A549 treated with AZD2906 at 1 μM for 4 hours (cell line): ENCODE data around the gene OR2A1. TPM values are rescaled to one million over a fixed set of nuclear protein-coding genes. Genes with fewer than 3 reads are reported as not detected.

Experiments
- total RNA-seq: library from RNA; stranded (reverse); fragments of 200-300 nt; extraction: Qiagen RNA extraction; gene quantifications from 5 replicates; pipeline ENCODE4 v1.2.3, GENCODE V29; 2022

OR2A1 gene, protein sequence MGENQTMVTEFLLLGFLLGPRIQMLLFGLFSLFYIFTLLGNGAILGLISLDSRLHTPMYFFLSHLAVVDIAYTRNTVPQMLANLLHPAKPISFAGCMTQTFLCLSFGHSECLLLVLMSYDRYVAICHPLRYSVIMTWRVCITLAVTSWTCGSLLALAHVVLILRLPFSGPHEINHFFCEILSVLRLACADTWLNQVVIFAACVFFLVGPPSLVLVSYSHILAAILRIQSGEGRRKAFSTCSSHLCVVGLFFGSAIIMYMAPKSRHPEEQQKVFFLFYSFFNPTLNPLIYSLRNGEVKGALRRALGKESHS
- not detected in 5 replicates for total RNA-seq

DNA sequence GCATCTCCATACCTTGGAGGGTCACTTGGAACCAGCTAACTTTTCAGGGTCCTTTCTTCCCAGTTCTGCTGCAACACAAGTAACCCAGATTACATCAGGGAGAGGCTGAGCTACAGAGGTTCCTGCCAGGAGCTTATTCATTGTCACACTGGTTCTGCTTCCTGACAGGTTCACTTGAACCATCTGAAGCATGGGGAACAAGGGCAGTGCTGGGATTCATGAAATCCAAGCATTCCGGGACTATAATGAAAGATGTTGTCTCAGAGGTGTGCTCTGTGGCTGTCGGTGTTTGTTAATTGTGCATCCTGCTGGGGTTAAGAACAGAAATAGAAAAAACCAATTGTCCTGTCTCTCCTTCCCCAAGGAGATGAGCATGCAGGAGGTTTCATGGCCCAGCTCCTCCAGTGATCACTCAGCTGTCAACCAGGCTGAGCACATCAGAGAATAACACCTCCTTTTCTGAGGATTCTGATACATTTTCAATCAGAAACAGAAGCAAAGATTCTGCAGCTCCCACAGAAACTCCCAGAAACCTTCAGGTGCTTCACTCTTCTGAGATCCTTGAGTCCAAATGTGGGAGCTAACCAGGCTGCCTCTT is at the start of gene OR2A1:
Gene OR2A1 (plus strand): TSS at position 548 of the 598 bp plus-strand sequence. CDS start 5,706 bp downstream, outside the sequence.

DNA sequence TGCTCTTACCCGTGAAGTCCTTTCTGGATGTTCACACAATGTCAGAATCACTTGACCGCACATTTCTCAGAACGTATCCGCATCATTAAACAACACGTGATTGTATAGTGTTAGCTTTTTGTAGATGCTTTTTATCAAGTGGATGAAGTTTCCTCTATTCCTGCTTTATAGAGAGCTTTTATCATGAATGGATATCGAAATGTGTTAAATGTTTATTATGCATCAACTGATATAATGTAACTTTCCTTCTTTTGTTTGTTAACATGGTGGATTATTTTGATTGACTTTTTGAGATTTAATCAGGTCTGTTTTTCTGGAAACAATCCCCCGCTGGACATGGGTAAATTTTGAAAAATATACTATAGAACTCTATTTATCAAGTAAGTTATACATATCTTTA is 47.5 kb upstream of the OR2A1 start, which contains the start of gene OR2A7:
Gene OR2A7 (minus strand): TSS at position 101 of the 400 bp plus-strand sequence. CDS start 5,164 bp downstream, outside the sequence.

DNA sequence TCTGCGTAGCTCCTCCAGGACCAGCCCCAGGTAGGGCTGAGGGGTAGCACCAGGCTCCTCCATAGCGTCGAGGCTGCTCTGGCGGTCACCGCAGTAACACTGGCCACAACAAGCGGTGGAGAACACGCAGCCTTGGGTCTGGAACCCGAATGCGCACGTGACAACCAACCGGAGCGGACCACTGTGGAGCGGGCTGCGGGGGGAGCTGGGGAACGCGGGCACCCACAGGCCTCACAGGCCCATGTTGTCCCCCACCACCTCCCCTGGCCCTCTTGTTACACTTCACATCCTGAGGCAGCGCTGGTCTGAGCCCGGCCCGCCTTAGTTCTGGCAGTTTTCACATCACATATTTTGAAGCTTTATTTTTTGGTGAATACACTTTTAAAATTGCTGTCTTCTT is 43.0 kb upstream of the OR2A1 start, which contains the start of gene CTAGE8:
Gene CTAGE8 (minus strand): TSS at position 101 of the 400 bp plus-strand sequence. CDS start 38 bp downstream, at position 63.

DNA sequence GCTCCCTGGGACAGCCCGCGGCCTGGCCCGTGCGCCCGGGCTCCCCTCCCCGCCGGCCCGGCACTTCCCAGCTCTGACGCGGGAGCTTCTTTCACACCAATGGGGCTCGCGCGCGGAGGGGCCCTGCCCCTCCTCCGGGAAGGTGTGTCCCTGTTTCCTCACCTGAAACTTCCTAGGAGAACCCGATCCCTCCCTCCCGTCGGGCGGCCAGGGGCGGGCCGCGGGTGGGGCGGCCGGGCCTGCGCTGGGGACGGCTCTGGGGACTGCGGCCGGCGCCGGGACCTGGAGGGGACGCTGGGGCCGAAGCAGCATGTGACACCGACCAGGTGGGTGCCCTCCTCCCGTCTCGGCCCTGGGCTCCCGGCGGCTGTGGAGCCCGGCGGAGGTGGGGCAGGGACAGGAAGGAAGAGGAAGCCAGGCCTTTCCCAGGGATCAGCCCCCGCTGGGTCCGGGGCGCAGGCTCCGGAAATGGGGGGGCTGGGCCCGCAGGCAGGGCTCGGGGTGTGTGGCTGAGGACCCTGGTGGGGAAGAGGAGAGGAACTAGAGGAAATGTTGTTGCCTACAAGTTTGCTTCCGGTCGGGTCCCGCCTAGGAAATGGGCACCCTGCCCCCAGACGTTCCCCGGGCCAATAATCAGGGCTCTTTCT is 43.1 kb downstream of the OR2A1 start, which contains the start of gene ARHGEF5:
Gene ARHGEF5 (plus strand): TSS at position 227 of the 647 bp plus-strand sequence. CDS start 7,268 bp downstream, outside the sequence.

Other genes starting within 250 kb of the OR2A1 start
- gene OR2A25, start 242.6 kb upstream of the OR2A1 start, total RNA-seq: not detected in 5 replicates
- gene OR2A12, start 226.1 kb upstream of the OR2A1 start, total RNA-seq: not detected in 5 replicates
- gene OR2A2, start 202.8 kb upstream of the OR2A1 start, total RNA-seq: not detected in 5 replicates
- not detected in 5 replicates for gene OR2A14, start 189.2 kb upstream of the OR2A1 start, total RNA-seq
- gene CTAGE4, start 129.0 kb upstream of the OR2A1 start, total RNA-seq: 0.06 TPM in 1 of 5 replicates, not detected in the others
- 0.46 to 0.73 TPM (median 0.55 TPM) in 5 replicates for gene ARHGEF35, start 116.6 kb upstream of the OR2A1 start, total RNA-seq
- not detected in 5 replicates for gene OR2A42, start 72.8 kb upstream of the OR2A1 start, total RNA-seq
- not detected in 5 replicates for gene OR2A7, start 47.6 kb upstream of the OR2A1 start, total RNA-seq
- not detected in 5 replicates for gene CTAGE8, start 43.1 kb upstream of the OR2A1 start, total RNA-seq
- 3.0 to 3.6 TPM (median 3.2 TPM) in 5 replicates for gene ARHGEF5, start 43.0 kb downstream of the OR2A1 start, total RNA-seq
- gene NOBOX, start 91.3 kb downstream of the OR2A1 start, total RNA-seq: not detected in 5 replicates